Keratinocyte (primary cell): Measurements from ENCODE around the gene SPATA31D1.
"Not testable (repeated sequence)": the region's sequence is repeated elsewhere in the genome, so short reads cannot be mapped to it uniquely, and the experiment has no call there.

Experiments used
- CTCF ChIP-seq, 3 experiments: IDR thresholded peaks in 1 of 3; conservative IDR thresholded peaks in 1 of 3; optimal IDR thresholded peaks in 1 of 3; 2 replicates in 2 of 3; 3 replicates in 1 of 3; pipeline versions ENCODE3 to v1.5.1; 2011; ENCODE audit warnings: low read length in 3 of 3, mild to moderate bottlenecking in 3 of 3, moderate library complexity in 2 of 3, control low read depth in 1 of 3, inconsistent platforms in 1 of 3; ENCODE audit not compliant: insufficient read depth in 2 of 3; ENCODE audit errors: extremely low read depth in 1 of 3
- EZH2 ChIP-seq: IDR thresholded peaks from one replicate; pipeline ENCODE4 v1.6.1; 2012; ENCODE audit warnings: inconsistent platforms, mild to moderate bottlenecking, low read length, moderate library complexity

GRCh38 chr9:81988472-81988871, at the start of gene SPATA31D1:
- TF ChIP-seq CTCF (optimal IDR thresholded peaks at IDR 0.05 in 1 of 3, IDR thresholded peaks at IDR 0.05 in 1 of 3, conservative IDR thresholded peaks at IDR 0.05 in 1 of 3; ENCODE audit: extremely low read depth in 1 of 3, insufficient read depth in 2 of 3, low read length in 3 of 3); EZH2: not testable (repeated sequence)
